Measurements from ENCODE around the gene INTS1.

Gene INTS1

DNA sequence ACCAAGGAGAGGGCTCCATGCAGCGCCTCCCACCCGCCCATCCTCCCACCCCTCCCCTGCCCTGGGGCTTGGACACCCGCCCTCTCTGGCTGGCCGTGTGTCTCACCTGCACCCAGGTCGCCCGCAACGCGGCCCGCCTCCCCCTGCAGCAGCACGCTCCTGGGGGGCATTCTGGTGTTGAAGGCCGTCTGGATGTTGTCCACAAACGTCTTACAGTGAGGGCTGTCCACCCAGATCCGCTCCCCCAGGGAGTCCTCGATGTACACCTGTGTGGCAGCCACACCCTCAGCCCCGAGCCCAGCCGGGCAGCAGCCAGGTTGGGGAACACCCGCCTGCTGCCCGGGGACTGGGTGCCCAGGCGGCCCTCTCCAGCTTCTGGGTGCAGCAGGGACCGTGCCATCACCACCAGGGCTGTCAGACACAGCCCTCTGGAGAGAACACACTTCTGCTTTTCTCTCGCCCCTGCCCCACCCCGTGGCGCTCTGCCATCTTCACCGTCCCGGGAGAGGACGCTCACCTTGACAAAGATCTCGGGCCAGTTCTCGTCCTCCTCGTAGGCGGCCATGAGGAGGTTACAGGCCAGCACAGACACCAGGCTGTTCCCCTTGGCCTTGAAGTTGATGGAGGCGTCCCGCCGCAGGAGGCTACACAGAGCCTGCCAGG lies 4.7 kb downstream of the INTS1 start:
- no peak overlapping the region for H3K4me3 ChIP-seq
- in situ Hi-C loops (cut with MboI; ENCODE audit: low sequenced_read_pairs): no loop called here
- H3K27me3 ChIP-seq (ENCODE audit: low read depth): no peaks in the 10 kb centered on the region
- H3K36me3 ChIP-seq (replicated peaks): peaks cover 49% of the 10 kb centered on the region
- no peak for DNase-seq (ENCODE audit: low spot score in 2 of 2)
- H3K4me1 ChIP-seq: peaks cover 4% of the 10 kb centered on the region
- no peaks in the 10 kb centered on the region for H3K9me3 ChIP-seq

DNA sequence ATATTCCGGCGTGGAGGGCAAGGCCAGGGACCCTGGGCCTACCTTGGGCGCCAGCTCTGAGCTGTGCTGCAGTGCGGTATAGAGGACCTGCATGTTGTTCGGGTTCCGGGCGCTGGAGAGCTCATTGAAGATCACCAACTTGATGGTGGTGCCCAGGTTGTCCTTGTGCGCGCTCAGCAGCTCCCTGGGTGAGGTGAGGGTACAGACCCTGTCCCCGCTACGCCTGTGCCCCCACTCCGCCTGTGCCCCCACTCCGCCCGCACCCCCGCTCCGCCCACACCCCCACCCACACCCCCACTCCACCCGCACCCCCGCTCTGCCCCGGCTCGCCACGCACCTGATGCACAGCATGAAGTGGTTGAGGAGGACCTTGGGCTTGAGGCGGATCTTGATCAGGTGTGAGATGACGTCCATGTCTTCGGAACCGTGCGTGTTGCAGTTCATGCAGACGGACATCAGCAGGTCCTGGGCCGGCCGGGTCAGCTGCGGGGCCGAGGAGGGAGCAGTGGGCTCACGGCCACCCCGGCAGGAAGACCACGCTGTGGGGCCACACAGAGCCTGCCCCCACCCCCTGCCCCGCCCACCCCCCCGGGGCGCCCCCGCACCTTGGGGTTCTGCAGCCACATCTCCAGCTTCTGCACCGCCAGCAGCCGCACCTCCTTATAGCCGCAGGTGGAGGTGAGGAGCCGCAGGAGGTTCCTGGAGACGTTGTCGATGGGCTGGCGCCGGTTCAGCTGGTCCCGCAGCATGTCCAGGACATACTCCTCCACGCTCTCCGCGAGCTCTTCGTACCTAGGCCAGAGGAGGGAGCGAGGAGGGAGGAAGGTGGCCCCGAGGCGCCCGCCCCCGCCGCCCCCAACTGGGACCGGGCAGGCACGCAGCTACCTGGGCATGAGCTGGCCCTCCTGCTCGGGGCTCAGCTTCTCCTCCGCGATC lies 5.6 kb downstream of the INTS1 start:
- in situ Hi-C loops (cut with MboI; ENCODE audit: low sequenced_read_pairs): no loop called here
- Histone ChIP-seq H3K4me1 (peaks cover 4% of the 10 kb centered on the region), H3K36me3 (replicated peaks) (peaks cover 50% of the 10 kb centered on the region), H3K27me3 (ENCODE audit: low read depth) (no peaks in the 10 kb centered on the region), H3K9me3 (no peaks in the 10 kb centered on the region), H3K4me3 (no peak overlapping the region)
- DNase-seq (ENCODE audit: low spot score in 2 of 2): no peak

DNA sequence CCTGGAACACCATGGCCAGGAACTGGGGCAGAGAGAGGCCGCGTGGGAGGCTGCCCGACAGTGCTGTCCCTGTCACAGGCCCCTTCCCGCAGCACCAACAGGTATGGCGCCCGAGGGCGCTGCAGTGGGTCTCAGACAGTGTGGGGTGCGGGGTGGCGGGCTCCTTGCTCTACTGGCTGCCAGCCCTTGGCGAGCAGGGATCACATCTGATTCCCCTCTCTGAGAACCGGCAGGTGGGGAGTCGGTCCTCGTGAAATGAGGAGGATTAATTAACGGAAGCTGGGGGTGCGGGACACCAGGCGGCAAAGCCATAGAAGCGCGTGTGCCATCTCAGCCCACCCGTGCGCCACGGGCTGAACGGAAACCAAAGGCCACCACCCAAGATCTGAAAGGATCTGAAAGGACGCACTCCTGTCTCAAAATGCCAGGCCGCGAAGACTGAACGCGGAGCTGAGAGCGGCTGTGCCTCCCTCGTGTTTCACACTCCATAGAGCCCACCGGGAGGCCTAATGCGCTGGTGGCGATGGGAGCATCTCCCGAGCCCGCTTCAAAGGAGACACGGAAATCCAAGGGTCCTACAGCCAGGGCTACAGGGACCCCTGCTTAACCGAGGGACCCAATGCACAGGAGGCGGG lies 6.8 kb downstream of the INTS1 start:
- no peaks in the 10 kb centered on the region for H3K4me1 ChIP-seq
- H3K9me3 ChIP-seq: no peaks in the 10 kb centered on the region
- no peaks in the 10 kb centered on the region for H3K27me3 ChIP-seq (ENCODE audit: low read depth)
- in situ Hi-C loops (cut with MboI; ENCODE audit: low sequenced_read_pairs): no loop called here
- H3K4me3 ChIP-seq: no peak overlapping the region
- H3K36me3 ChIP-seq (replicated peaks): peaks cover 44% of the 10 kb centered on the region
- no peak for DNase-seq (ENCODE audit: low spot score in 2 of 2)

DNA sequence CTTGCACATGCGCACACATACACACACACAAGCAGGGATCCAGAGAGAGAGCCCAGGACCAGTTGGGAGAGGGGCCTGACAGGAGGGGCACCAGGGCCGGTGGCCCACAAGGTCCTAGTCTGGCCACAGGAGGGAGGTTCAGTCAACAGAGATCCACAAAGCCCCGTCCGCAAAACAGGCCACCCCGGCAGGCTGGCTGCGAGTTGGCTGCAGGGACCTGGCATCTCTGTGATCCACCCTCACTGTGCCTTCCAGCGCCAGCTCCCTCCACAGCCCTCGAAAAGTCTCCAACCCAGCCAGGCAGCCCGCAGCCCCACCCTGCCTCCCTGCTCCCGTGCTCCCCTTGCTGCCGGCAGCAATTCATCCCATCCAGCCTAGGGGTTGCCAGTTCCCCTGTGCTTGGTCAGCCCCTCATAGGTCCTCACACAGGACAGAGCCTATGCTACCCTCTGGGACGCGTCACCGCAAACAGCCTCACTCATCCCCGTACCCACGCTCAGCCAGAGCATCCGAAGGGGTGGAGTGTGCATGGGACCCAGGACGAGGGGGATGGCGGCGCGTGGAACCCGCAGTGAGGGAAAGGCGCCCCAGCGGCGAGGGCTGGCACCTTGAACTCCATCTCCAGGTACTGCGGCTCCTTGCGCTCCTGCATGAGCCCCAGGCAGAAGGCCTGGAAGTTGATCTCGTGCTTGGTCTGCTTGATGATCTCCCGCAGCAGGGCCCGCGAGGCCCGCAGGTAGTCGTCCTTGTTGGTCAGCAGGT lies 7.5 kb downstream of the INTS1 start:
- no peaks in the 10 kb centered on the region for H3K27me3 ChIP-seq (ENCODE audit: low read depth)
- no peaks in the 10 kb centered on the region for H3K9me3 ChIP-seq
- no peaks in the 10 kb centered on the region for H3K4me1 ChIP-seq
- in situ Hi-C loops (cut with MboI; ENCODE audit: low sequenced_read_pairs): no loop called here
- no peak overlapping the region for H3K4me3 ChIP-seq
- DNase-seq (ENCODE audit: low spot score in 2 of 2): no peak
- peaks cover 42% of the 10 kb centered on the region for H3K36me3 ChIP-seq (replicated peaks)

DNA sequence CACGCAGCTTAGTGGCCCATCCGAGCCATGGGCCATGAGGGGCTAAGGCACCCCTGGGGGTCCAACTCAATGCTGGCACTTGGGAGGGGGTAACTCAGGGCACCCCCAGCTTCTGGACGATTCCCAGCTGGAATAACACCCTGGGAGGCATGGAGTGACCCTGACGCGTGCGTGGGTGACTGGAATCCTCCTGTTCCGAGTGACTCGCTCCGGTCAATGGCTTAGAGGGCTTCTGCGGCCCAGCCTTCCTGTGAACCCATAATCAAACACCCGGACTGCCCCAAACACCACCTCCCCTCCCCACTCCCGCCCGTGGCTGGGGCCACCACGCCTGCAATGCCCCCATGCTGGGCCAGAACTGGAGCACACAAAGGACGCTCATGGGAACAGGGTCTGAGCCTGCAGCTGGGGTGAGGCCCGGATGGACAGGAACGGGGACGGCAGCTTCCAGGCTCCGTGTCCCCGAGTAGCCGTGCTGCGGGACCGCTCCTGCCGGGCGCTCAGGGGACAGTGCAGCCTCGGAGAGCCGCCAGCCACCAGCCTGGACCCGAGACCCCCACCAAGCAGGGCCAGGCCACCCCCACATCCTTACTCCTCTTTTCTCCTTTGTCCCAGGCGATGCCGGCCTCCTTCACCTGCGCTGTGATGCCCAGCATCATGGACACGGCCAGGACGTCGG lies 8.5 kb downstream of the INTS1 start:
- Histone ChIP-seq H3K27me3 (ENCODE audit: low read depth) (no peaks in the 10 kb centered on the region), H3K4me1 (no peaks in the 10 kb centered on the region), H3K9me3 (no peaks in the 10 kb centered on the region), H3K36me3 (replicated peaks) (peaks cover 43% of the 10 kb centered on the region), H3K4me3 (no peak overlapping the region)
- DNase-seq (ENCODE audit: low spot score in 2 of 2): no peak
- in situ Hi-C loops (cut with MboI; ENCODE audit: low sequenced_read_pairs): no loop called here

DNA sequence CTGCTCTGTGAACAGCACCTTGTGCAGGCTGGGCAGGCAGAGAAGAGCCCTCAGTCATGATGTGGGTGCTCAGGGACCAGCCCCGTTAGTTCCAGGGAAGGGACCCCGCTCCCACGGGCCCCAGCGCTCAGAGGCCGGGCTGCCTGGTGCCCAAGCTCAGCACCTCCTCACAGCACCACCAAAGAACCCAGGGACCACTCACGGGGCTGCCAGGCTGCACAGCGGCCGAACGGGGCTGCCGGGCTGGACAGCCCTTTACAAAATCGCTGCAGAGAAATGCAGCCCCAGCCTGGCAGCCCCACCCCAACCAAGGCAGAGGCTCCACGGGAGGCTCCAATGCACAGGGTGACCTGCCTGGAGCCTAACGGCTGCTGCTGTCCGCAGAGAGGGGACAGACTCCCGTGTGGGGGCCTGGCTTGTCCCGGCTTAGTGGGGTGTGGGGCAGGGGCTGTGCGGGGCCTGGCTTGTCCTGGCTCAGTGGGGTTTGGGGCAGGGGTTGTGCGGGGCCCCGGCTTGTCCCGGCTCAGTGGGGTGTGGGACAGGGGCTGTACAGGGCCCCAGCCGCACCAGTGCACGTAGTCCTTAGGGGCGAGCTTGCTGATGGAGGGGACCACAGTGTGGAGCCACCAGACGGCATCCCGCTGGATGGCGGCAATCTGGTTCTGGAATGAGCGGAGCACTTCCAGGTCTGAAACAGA lies 9.2 kb downstream of the INTS1 start:
- H3K4me3 ChIP-seq: no peak overlapping the region
- no peaks in the 10 kb centered on the region for H3K4me1 ChIP-seq
- peaks cover 42% of the 10 kb centered on the region for H3K36me3 ChIP-seq (replicated peaks)
- DNase-seq (ENCODE audit: low spot score in 2 of 2): no peak
- no peaks in the 10 kb centered on the region for H3K9me3 ChIP-seq
- no peaks in the 10 kb centered on the region for H3K27me3 ChIP-seq (ENCODE audit: low read depth)
- in situ Hi-C loops (cut with MboI; ENCODE audit: low sequenced_read_pairs): no loop called here

DNA sequence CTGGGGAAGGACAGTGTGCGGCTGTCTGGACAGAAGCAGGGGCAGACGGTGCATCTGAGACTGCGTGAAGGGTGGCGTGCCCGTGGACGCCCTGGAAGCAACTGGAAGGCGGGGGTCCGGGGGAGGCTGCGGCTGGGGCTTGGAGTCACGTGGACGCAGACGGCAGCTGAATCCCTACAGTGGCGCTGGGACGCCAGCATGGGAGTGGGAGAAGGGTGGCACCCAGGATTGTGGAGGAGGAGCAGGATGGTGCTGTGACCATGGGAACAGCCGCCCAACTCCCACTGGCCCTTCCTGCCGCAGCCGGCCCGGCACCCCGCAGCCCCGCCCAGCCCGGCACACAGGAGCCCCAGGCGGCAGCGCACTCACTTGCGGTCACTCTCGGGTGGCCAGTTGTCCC lies 9.7 kb downstream of the INTS1 start:
- in situ Hi-C loops (cut with MboI; ENCODE audit: low sequenced_read_pairs): no loop called here
- DNase-seq (ENCODE audit: low spot score in 2 of 2): no peak
- Histone ChIP-seq H3K4me1 (no peaks in the 10 kb centered on the region), H3K27me3 (ENCODE audit: low read depth) (no peaks in the 10 kb centered on the region), H3K36me3 (replicated peaks) (peaks cover 42% of the 10 kb centered on the region), H3K9me3 (no peaks in the 10 kb centered on the region), H3K4me3 (no peak overlapping the region)

DNA sequence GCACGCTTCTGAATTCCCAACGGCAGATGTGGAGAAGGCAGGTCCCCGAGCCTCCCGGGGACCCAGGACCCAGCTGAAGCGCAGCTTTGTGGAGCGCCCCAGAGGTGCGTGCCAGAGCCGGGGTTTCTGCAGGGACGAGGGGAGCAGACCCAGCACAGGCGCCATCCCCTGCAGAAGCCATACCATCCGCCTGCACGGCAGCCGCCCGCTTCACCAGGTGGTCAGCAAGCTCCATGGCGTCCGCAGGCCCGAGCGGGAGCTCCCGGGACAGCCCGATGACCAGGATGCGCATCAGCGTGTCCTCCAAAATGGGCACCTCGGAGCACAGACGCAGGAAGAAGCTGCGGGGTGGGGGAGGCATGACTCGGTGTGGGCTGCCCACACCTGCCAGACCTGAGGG lies 10.6 kb downstream of the INTS1 start:
- Histone ChIP-seq H3K27me3 (ENCODE audit: low read depth) (no peaks in the 10 kb centered on the region), H3K4me1 (no peaks in the 10 kb centered on the region), H3K36me3 (replicated peaks) (peaks cover 48% of the 10 kb centered on the region), H3K4me3 (no peak overlapping the region), H3K9me3 (no peaks in the 10 kb centered on the region)
- no peak for DNase-seq (ENCODE audit: low spot score in 2 of 2)
- in situ Hi-C loops (cut with MboI; ENCODE audit: low sequenced_read_pairs): no loop called here

DNA sequence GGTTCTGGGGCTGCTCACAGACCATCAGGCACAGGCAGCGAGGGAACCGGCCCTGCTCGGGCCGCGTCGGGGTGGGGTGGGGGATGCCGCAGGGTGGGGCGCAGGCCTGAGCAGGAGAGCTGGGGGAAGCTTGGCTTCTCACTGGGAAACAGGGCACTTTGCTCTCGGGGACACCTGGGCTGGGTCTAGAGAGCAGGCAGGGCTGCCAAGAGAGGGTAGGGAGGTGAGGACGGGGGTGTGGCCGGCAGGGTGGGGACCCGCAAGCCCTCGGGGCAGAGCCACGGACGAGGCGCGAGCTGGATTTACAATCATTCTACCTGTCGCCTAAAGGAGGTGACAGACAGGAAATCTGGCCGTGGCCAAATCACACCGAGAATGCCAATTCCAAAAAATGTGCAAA lies 11.1 kb downstream of the INTS1 start:
- Histone ChIP-seq H3K4me3 (no peak overlapping the region), H3K9me3 (no peaks in the 10 kb centered on the region), H3K36me3 (replicated peaks) (peaks cover 48% of the 10 kb centered on the region), H3K4me1 (no peaks in the 10 kb centered on the region), H3K27me3 (ENCODE audit: low read depth) (no peaks in the 10 kb centered on the region)
- DNase-seq (ENCODE audit: low spot score in 2 of 2): no peak
- in situ Hi-C loops (cut with MboI; ENCODE audit: low sequenced_read_pairs): no loop called here

DNA sequence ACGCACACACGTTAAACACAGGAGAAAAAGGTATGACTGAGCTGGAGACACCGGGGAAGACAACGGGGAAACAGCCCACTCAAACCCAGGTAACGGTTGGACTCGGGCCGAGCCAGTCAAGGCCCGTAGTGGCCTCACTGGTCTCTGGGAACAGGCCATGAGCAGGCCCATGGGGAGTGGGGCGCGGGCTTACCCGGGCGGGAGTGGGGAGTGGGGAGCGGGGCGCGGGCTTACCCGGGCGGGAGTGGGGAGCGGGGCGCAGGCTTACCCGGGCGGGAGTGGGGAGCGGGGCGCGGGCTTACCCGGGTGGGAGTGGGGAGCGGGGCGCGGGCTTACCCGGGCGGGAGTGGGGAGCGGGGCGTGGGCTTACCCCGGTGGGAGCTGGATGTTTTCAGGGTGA lies 11.5 kb downstream of the INTS1 start:
- DNase-seq (ENCODE audit: low spot score in 2 of 2): no peak
- in situ Hi-C loops (cut with MboI; ENCODE audit: low sequenced_read_pairs): no loop called here
- no peaks in the 10 kb centered on the region for H3K4me1 ChIP-seq
- H3K27me3 ChIP-seq (ENCODE audit: low read depth): no peaks in the 10 kb centered on the region
- no peaks in the 10 kb centered on the region for H3K9me3 ChIP-seq
- peaks cover 44% of the 10 kb centered on the region for H3K36me3 ChIP-seq (replicated peaks)
- H3K4me3 ChIP-seq: no peak overlapping the region

DNA sequence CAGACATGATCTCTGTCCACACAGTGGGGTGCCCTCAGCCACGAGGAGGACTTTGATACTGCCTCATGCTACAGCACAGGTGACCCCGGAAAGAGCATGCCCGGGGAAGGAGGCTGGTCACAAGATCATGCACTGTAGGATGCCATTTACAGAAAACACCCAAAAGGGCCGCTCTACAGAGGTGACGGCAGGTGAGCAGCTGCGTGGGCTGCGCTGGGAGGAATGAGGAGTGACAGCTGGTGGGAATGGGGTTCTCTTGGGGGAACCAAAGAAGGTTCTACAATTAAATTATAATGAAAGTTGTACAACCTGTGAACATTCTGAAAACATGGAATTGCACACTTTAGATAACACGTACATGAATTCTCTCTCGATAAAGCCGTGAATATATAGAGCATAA lies 12.0 kb downstream of the INTS1 start:
- no peak for DNase-seq (ENCODE audit: low spot score in 2 of 2)
- peaks cover 43% of the 10 kb centered on the region for H3K36me3 ChIP-seq (replicated peaks)
- H3K9me3 ChIP-seq: no peaks in the 10 kb centered on the region
- no peaks in the 10 kb centered on the region for H3K27me3 ChIP-seq (ENCODE audit: low read depth)
- no peaks in the 10 kb centered on the region for H3K4me1 ChIP-seq
- H3K4me3 ChIP-seq: no peak overlapping the region
- in situ Hi-C loops (cut with MboI; ENCODE audit: low sequenced_read_pairs): no loop called here

DNA sequence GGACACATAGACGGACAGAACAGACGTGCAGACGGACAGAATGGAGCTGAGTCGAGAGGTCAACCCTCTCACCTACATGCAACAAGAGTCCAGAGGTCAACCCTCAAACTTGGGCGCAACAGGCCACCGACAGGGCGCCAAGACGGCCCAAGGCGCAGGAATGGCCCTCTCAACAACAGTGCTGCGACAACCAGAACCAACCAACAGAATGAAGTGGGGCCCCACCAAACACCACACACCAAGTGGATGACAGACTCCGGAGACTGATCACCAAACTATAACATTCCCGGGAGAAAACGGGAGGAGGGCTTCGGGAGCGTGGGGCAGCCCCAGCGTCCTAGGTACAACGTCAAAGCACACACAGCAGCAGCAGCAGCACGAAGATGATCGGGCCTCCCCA lies 13.4 kb downstream of the INTS1 start:
- Histone ChIP-seq H3K27me3 (ENCODE audit: low read depth) (no peaks in the 10 kb centered on the region), H3K4me3 (no peak overlapping the region), H3K36me3 (replicated peaks) (peaks cover 43% of the 10 kb centered on the region), H3K9me3 (no peaks in the 10 kb centered on the region), H3K4me1 (no peaks in the 10 kb centered on the region)
- in situ Hi-C loops (cut with MboI; ENCODE audit: low sequenced_read_pairs): no loop called here
- no peak for DNase-seq (ENCODE audit: low spot score in 2 of 2)

DNA sequence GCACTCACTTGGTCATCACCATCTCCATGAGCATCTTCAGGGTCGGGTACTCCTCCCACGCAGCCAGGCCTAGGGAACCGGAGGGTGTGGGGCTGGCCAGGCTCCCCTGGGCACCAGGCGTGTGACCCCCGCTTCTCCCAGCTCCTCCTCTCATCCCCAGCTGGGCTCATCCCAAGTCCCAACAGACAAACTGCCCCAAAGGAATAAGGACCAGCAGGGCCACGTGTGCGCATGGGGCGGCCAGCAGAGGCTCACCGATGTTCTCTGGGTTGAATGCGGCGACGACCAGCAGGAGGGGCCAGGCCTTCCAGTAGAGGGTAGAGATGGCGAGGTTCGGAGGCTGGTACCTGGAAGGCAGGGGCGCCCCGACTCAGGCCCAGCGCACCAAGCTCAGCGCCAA lies 14.9 kb downstream of the INTS1 start:
- in situ Hi-C loops (cut with MboI; ENCODE audit: low sequenced_read_pairs): no loop called here
- peaks cover 47% of the 10 kb centered on the region for H3K36me3 ChIP-seq (replicated peaks)
- H3K9me3 ChIP-seq: no peaks in the 10 kb centered on the region

More for the DNA sequence above, 14.9 kb downstream of the INTS1 start:
- Histone ChIP-seq H3K27me3 (ENCODE audit: low read depth) (no peaks in the 10 kb centered on the region), H3K4me3 (no peak overlapping the region), H3K4me1 (no peaks in the 10 kb centered on the region)
- no peak for DNase-seq (ENCODE audit: low spot score in 2 of 2)
